ENCODE measurements around the gene RAB7B.

The RAB7B gene

GRCh38 chr1:205945069-205945468 lies 58.1 kb downstream of the RAB7B start:
- DNase-seq, result no peak

DNA sequence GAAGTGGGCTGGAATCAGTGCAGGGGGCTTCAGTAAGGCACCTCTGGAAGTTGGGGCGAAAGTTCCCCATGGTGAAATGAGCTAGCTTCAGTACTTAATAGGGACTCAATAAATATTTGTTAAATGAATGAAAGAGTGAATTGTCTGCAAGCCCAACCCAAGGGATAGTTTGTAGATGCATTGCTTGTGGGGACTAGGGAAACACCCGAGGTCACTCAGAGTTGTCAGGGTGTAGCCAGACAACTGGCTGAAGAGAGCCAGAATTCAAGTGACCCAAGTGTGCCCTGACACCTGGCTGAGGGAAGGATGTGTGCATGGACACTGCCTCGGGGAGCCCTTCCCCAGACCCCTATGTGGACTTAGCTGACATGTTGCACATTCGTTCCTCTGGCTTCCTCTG lies 58.7 kb downstream of the RAB7B start:
- DNase-seq, result no peak

GRCh38 chr1:205943245-205943644 lies 60.0 kb downstream of the RAB7B start, which contains the start of gene SLC26A9:
Gene SLC26A9, minus strand, starts transcription at chr1:205943456. Its CDS starts 7,636 bp downstream, at chr1:205935820.
- DNase-seq, result no peak

GRCh38 chr1:205942631-205943159 lies 60.5 kb downstream of the RAB7B start:
- no peak for DNase-seq

- DNase-seq, result no peak
Observed at GRCh38 chr1:205940710-205941109, 62.5 kb downstream of the RAB7B start.

DNA sequence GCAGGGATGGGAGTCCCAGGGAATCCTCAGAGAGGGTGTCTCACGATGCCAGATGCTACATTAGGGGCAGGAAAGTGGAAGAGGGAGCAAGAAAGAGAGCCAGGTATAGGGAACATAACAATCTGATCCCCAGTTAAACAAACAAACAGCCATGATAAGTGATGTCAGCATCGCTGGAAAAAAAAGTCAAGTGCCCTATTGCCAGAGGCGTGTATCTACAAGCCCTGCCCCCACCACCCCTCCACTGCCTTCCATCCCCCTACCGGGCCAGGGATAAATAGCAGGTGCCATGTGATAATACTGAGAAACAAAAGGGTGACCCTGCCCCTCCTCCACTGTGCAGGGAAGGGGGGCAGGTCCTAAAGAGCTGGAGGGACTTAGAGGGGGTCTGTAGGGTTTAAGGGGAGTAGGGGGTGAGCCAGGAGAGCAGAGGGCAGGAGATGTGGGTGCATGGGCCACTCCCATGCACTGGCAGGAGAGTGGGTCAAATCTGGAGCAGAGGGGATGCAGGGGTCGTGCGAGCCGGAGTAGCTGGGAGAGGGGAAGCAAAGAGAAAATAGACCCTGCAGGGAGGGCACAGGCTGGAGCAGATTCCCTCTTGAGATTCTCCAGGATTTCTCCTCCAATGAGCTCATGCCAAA lies 63.4 kb downstream of the RAB7B start:
- DNase-seq, result no peak

DNA sequence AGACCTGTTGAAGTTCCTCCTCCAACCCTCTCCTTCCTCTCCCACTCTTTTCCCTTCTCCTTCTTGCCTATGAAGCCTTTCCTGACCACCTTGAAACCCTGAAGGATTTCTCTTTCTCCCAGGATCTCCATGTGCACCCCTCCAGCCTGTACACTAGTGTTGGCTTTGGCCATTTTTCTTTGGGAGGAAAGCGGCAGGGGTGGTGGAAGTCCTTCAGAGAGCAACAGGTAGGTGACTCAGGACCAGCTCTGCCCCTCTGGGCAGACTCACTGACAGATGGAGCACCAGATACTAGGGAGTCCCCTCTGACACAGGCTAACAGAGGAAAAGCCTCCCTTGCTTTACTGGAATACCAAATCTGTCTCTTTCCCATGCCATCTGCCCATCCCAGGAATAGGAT lies 64.5 kb downstream of the RAB7B start:
- no peak for DNase-seq

- DNase-seq, result no peak
Observed at GRCh38 chr1:205936846-205937586, 66.2 kb downstream of the RAB7B start.

DNA sequence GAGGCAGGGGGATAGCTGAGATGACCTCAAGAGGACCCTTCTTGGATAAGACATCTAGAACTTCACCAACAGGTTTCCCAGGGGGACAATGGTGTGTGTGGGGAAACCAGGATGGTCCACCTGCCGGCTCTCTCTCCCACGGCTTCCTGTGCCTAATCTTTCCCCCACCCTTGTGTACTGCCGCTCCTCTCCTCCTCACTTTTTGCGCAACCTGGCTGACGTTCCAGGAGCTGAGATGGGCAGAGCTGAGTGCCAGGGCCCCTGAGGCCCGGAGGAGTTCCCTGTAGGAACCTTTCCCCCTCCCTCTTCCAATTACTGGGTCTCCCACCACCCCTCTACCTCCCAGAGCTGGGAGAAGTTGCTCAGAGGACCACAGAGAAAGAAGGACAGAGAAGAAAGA lies 66.9 kb downstream of the RAB7B start:
- no peak for DNase-seq

GRCh38 chr1:205935869-205936268 lies 67.3 kb downstream of the RAB7B start:
- DNase-seq, result no peak

GRCh38 chr1:205934788-205935187 lies 68.4 kb downstream of the RAB7B start:
- DNase-seq, result no peak

GRCh38 chr1:205933671-205934618 lies 69.2 kb downstream of the RAB7B start:
- no peak for DNase-seq

DNA sequence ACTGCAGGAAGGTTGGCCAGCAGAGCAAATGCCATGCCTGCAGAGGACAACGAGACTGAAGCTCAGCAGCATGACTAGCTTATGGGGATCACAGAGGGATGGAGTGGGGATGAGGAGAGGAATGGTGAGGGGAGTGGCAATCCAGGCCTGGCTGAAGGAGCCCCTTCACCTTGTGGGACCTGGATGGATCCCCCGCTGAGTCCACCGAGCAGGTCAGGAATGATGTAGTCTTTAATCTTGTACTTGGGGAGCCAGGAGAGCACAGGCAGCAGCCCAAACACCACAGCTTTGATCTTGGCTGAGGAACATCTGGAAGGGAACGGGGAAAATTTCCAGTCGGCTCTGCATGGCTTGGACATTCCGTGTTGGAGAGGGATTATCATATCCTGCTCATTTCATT lies 70.4 kb downstream of the RAB7B start:
- no peak for DNase-seq

GRCh38 chr1:205930799-205931281 lies 72.4 kb downstream of the RAB7B start:
- DNase-seq, result no peak

DNA sequence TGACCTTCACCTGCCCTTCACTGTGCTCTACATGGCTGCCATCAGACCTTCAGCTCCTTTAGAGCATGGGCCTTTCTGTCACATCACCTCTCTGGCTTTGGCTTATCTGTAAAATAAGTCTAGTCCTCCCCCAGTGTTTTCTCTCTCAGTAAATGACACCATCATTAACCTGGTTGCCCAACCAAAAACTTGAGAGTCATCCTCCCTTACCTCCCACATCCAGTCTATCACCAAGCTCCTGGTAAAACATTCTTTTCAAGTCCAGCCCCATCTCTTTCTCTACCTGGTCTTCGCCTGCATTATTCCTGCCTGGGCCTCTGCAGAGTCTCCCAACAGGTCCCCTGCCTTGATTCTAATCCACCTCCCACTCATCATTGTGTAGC lies 73.0 kb downstream of the RAB7B start:
- no peak for DNase-seq

DNA sequence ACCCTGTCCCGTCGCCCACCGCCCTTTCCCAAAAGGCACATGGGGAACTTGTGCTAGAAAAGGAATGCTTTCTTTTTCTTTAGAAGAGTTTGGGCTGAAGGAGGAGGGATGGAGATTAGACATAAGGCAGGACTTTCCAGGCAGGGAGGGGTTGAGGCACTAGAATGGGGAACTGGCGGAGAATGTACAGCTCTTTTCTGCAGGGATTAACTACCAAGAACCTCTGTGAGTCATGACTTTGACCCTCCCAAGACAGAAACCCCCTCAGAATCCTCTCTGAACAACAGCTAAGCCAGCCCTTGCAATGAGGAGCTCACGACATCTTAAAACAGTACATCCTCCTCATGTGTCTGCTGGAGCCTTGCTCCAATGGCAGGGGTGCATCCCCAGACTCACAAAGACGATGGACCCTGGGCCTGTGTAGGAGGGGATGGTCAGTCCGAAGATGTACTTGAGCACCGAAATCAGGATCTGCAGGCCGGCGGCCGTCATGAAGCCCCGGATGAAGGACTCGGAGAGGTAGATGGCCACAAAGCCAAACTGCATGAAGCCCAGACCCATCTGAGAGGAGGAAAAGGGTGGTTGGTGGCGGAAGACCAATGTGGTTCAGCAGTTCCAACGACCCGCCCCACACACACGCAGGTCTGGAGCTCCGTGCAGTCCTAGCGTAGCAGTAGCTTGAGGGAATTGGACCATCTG lies 73.5 kb downstream of the RAB7B start:
- no peak for DNase-seq

DNA sequence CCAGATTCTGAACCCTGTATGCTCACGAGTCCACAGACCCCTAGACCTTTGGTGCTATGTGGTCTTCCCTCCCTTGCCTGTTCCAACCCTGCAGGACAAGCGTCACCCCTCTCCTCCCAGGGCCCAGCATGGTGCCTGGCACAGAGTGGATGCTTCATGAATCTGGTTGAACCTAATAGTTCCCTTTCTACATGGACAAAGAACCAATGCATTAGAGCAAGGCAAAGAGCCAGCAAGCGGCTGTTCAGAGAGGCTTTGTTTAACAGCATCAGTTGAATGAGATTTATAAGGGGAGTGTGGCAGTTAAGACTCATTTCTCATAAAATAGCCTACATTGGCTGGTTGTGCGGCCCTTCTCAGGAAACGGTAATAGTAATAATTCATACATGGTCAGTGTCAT lies 74.9 kb downstream of the RAB7B start:
- DNase-seq, result no peak

GRCh38 chr1:205927676-205928075 lies 75.5 kb downstream of the RAB7B start:
- no peak for DNase-seq

- no peak for DNase-seq
Observed at GRCh38 chr1:205927247-205927646, 75.9 kb downstream of the RAB7B start.

Measured in GDM1 (cell line).